MG63 (cell line): ENCODE results near the gene FBN2. TPM values are rescaled to one million over a fixed set of nuclear protein-coding genes. Genes with fewer than 3 reads are reported as not detected.
"Not testable (repeated sequence)": the region's sequence is repeated elsewhere in the genome, so short reads cannot be mapped to it uniquely, and the experiment has no call there.

ENCODE experiments used
- DNase-seq: peaks from one replicate; pipeline ENCODE4 v3.0.0-alpha.2; 2020
- H3K27me3 ChIP-seq: fragments of 250-450 bp; sonication (Bioruptor Pico); 2 replicates; pipeline ENCODE4 v1.5.1; 2020; ENCODE audit warnings: mild to moderate bottlenecking, moderate library complexity
- H3K36me3 ChIP-seq: fragments of 250-450 bp; sonication (Bioruptor Pico); 2 replicates; pipeline ENCODE4 v1.5.1; 2020; ENCODE audit warnings: mild to moderate bottlenecking, moderate library complexity
- H3K4me3 ChIP-seq: fragments of 250-450 bp; sonication (Bioruptor Pico); 2 replicates; pipeline ENCODE4 v1.5.1; 2020; ENCODE audit warnings: mild to moderate bottlenecking, moderate library complexity
- H3K9me3 ChIP-seq: fragments of 250-450 bp; sonication (Bioruptor Pico); 2 replicates; pipeline ENCODE4 v1.5.1; 2020; ENCODE audit warnings: mild to moderate bottlenecking, moderate library complexity
- total RNA-seq: library from RNA; depleted of rRNA; stranded (reverse); fragments of >200 nt; shearing (Covaris generic); gene quantifications from 2 replicates; pipeline ENCODE4 v1.2.3, GENCODE V29; 2014; ENCODE audit warnings: low replicate concordance

Gene FBN2
- total RNA-seq, 1 experiment from 2014 or later, result 8.9 TPM

GRCh38 chr5:128466980-128467379, 71.1 kb downstream of the FBN2 start:
- no peaks in the 10 kb centered on the region for H3K36me3 ChIP-seq
- H3K4me3 ChIP-seq, result no peak overlapping the region
- no peak for DNase-seq

DNA sequence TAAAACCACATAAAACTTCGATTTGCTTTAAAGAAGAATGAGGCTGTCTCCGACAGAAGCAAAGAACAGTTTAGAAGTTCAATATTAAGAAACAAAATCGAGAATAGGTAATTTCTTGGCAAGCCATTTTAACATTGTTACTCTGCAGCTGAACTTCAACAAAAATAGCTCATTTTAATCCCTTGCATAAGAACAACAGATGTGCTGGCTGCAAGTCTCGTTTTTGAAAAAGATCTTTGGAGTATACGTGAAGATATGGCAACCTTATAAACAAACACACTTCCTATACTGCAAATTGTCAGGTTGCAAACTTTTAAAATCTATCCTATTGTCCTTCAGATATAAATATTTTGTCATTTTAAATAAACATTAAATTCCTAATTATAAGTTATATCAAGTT, 71.5 kb downstream of the FBN2 start:
- no peaks in the 10 kb centered on the region for H3K9me3 ChIP-seq
- H3K4me3 ChIP-seq, result no peak overlapping the region
- H3K27me3 ChIP-seq, result no peaks in the 10 kb centered on the region
- no peak for DNase-seq
- no peaks in the 10 kb centered on the region for H3K36me3 ChIP-seq

More at GRCh38 chr5:128466980-128467379, 71.1 kb downstream of the FBN2 start:
- Histone ChIP-seq H3K27me3 (no peaks in the 10 kb centered on the region), H3K9me3 (no peaks in the 10 kb centered on the region)

DNA sequence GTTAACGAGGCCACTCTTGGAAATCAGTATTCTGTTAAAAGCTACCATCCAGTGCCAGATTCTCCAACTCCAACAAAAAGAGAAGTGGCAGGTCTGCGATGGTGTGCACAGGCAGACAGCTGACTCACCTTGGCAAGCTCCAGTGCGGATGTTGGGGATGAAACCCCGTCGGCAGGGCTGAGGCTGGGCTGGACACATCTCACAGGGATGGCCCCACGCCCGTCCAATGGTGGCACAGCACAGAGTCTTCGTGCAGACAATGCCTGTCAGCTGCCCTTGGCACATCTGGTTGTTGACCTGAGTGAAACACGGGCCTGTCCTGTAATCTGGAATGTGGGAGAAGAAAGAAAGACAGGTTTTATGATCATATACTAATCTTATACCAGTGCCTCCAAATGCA, 73.4 kb downstream of the FBN2 start:
- Histone ChIP-seq H3K4me3 (no peak overlapping the region), H3K9me3 (peaks cover 5% of the 10 kb centered on the region), H3K27me3 (no peaks in the 10 kb centered on the region), H3K36me3 (no peaks in the 10 kb centered on the region)
- no peak for DNase-seq

- Histone ChIP-seq H3K36me3 (no peaks in the 10 kb centered on the region), H3K9me3 (peaks cover 5% of the 10 kb centered on the region), H3K27me3 (no peaks in the 10 kb centered on the region), H3K4me3 (no peak overlapping the region)
- DNase-seq, result no peak
Observed at GRCh38 chr5:128462330-128462729, 75.7 kb downstream of the FBN2 start.

DNA sequence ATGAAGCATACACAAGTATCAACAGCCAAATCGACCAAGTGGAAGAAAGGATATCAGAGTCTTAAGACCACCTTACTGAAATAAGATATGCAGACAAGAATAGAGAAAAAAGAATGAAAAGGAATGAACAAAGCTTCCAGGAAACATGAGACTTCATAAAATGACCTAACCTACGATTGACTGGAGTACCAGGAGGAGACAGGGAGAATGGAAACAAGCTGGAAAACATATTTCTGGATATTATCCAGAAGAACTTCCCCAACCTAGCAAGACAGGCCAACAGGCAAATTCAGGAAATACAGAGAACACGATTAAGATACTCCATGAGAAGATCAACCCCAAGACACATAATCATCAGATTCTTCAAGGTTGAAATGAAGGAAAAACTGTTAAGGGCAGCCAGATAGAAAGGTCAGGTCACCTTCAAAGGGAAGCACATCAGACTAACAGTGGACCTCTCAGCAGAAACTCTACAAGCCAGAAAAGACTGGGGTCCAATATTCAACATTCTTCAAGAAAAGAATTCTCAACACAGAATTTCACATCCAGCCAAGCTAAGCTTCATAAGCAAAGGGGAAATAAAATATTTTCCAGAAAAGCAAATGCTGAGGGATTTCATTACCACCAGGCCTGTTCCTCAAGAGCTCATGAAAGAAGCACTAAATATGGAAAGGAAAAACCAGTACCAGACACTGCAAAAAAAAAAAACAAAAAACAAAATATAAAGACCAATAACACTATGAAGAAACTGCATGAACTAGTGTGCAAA, 80.7 kb downstream of the FBN2 start:
- H3K9me3 ChIP-seq, DNase-seq, H3K27me3 ChIP-seq: not testable (repeated sequence)

GRCh38 chr5:128455841-128456361, 82.1 kb downstream of the FBN2 start:
- no peaks in the 10 kb centered on the region for H3K27me3 ChIP-seq
- peaks cover 4% of the 10 kb centered on the region for H3K9me3 ChIP-seq
- no peak overlapping the region for H3K4me3 ChIP-seq
- DNase-seq, result no peak
- H3K36me3 ChIP-seq, result no peaks in the 10 kb centered on the region

More for the DNA sequence above, 80.7 kb downstream of the FBN2 start:
- not testable (repeated sequence) for H3K4me3 ChIP-seq, H3K36me3 ChIP-seq

GRCh38 chr5:128453121-128453520, 84.9 kb downstream of the FBN2 start:
- H3K4me3 ChIP-seq, result no peak overlapping the region
- peaks cover 8% of the 10 kb centered on the region for H3K9me3 ChIP-seq
- no peak for DNase-seq
- no peaks in the 10 kb centered on the region for H3K36me3 ChIP-seq
- H3K27me3 ChIP-seq, result no peaks in the 10 kb centered on the region

DNA sequence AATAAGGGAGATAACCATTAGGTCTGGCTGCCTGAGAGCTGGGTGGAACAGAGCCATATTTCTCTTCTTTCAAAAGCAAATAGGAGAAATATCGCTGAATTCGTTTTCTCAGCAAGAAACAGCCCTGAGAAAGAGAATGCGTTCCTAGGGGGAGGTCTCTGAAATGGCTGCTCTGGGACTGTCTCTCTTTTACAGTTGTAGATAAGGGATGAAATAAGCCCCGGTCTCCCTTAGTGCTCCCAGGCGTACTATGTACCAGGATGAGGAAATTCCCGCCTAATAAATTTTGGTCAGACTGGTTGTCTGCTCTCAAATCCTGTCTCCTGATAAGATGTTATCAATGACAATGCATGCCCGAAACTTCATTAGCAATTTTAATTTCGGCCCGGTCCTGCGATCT, 90.8 kb downstream of the FBN2 start:
- not testable (repeated sequence) for H3K36me3 ChIP-seq, DNase-seq, H3K27me3 ChIP-seq, H3K4me3 ChIP-seq, H3K9me3 ChIP-seq

DNA sequence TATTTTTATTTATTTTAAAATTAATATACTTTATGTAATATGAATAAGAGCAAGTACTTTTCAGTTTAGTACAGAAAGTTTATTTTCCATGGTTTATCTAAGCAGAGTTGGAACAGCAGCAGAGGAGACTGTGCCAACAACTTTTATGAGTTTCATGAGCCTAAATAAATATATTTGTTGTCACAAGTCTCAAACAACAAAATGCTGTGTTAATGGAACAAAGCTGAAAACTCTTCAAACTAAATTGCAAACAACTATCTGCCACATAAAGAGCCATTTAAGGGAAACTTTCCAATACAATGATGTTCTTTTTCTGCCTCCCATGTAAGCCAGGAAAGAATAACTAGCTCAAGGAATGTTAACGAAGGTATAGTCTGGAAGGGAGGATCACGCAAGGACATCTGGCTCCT, 96.1 kb downstream of the FBN2 start:
- no peak overlapping the region for H3K4me3 ChIP-seq
- no peaks in the 10 kb centered on the region for H3K9me3 ChIP-seq
- no peak for DNase-seq
- H3K36me3 ChIP-seq, result no peaks in the 10 kb centered on the region
- H3K27me3 ChIP-seq, result no peaks in the 10 kb centered on the region

GRCh38 chr5:128441165-128441564, 96.9 kb downstream of the FBN2 start:
- DNase-seq, result no peak
- Histone ChIP-seq H3K9me3 (no peaks in the 10 kb centered on the region), H3K27me3 (no peaks in the 10 kb centered on the region), H3K4me3 (no peak overlapping the region), H3K36me3 (no peaks in the 10 kb centered on the region)

GRCh38 chr5:128436749-128437188, 101.3 kb downstream of the FBN2 start:
- H3K36me3 ChIP-seq, result no peaks in the 10 kb centered on the region
- H3K4me3 ChIP-seq, result no peak overlapping the region
- H3K27me3 ChIP-seq, result no peaks in the 10 kb centered on the region
- no peaks in the 10 kb centered on the region for H3K9me3 ChIP-seq
- peak; percentile 56 for DNase-seq

DNA sequence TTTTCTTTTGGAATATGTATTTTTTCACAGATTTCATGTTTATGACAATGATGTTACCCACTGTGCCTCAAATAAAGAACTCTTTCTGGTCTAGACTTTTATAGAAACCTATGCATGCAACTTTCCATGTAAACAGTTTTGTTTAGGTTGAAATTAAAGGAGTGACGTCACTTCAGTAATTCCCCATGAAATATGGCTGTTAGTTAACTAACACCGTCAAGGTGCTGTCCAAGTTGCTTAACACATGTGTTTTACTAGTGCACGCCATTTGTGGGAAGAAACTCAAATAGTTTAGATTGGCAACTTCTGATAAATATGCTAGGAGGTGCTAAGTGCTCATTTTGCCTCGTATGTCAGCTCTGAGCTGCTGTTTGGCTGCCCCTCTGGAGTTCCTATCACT, 102.2 kb downstream of the FBN2 start:
- no peak for DNase-seq
- Histone ChIP-seq H3K4me3 (no peak overlapping the region), H3K9me3 (no peaks in the 10 kb centered on the region), H3K36me3 (no peaks in the 10 kb centered on the region), H3K27me3 (no peaks in the 10 kb centered on the region)

DNA sequence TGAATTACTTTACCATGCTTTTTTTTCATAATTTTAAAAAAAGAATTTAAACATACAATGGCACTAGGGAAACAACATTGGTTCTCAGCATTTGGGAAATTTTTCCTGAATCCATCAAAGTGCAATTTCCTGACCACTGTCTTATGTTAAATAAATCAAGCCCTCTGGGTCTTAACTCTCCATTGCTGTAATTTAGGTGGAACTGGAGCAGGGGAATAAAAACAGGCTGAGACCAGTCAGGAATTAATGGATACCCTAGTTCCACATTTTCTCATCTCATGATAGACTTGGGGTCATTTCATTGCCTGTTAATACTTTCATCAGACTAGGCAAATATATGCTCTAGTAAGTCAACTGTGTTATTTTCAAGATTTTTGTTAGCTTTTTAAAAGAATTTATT, 103.1 kb downstream of the FBN2 start:
- no peak overlapping the region for H3K4me3 ChIP-seq
- no peaks in the 10 kb centered on the region for H3K27me3 ChIP-seq
- no peaks in the 10 kb centered on the region for H3K36me3 ChIP-seq
- no peaks in the 10 kb centered on the region for H3K9me3 ChIP-seq
- no peak for DNase-seq

DNA sequence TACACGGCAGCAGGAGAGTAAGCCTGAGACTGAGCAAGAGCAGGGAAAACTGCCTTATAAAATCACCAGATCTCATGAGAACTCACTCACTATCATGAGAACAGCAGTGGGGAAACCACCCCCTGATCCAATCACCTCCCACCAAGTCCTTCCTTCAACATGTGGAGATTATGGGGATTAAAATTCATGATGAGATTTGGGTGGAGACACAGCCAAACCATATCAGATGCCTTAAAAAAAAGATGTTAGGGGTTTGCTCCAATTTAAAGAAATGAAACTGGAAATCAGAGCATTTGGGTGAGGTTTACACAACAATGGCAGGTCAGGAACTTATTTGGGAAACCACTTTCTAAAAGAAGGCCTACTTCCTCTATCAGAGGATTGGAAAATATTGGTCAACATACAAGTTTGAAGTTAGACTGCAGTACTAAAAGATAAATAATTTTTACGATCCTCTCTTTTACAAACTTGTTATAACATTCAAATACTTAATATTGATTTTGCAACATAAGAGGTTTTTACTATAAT, 105.1 kb downstream of the FBN2 start:
- Histone ChIP-seq H3K27me3 (no peaks in the 10 kb centered on the region), H3K36me3 (no peaks in the 10 kb centered on the region), H3K9me3 (no peaks in the 10 kb centered on the region), H3K4me3 (no peak overlapping the region)
- no peak for DNase-seq

DNA sequence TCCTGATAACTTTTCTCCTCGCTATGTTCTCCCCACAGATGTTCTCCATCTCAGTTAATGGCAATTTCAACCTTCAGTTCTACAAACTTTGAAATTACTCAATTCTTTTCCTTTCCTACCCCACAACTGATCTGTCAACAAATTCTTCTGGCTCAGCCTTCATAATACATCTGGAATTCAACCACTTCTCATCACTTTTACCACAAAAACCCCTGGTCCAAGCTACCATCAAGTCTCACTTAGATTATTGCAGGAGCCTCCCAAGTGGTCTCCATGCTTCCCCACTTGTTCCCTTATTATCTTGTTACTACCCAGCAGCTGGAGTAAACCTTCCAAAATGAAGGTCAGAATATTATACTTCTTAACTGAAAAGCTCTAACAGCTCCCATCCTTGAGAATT, 110.1 kb downstream of the FBN2 start:
- Histone ChIP-seq H3K4me3 (no peak overlapping the region), H3K9me3 (no peaks in the 10 kb centered on the region), H3K27me3 (no peaks in the 10 kb centered on the region; the same call in 1 of the 2 replicates), H3K36me3 (no peaks in the 10 kb centered on the region)
- no peak for DNase-seq

DNA sequence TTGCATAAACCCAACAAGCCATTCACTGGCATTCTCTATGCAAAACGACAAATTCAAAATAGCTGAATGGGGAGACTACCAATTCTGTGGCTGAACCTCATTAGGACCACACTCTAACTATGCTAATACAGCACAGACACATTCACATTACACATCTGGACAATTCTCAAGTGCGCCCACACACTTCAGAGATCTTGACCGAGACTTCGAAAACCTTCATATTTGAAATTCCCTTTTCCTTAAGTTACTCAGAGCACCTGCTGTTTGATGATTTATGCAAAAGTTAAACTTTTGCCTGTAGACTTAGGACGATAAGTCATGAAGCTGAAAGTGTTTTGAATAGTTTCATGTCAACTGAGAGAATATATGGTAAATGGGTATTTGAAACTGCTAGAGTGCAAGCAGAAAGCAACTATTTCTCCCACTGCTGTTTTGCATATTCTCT, 111.9 kb downstream of the FBN2 start:
- Histone ChIP-seq H3K4me3 (no peak overlapping the region), H3K27me3 (no peaks in the 10 kb centered on the region; the same call in 1 of the 2 replicates), H3K36me3 (no peaks in the 10 kb centered on the region), H3K9me3 (no peaks in the 10 kb centered on the region)
- DNase-seq, result no peak

GRCh38 chr5:128424646-128425045, 113.4 kb downstream of the FBN2 start:
- H3K27me3 ChIP-seq, result no peaks in the 10 kb centered on the region; the same call in 1 of the 2 replicates
- no peak for DNase-seq
- H3K9me3 ChIP-seq, result no peaks in the 10 kb centered on the region
- H3K4me3 ChIP-seq, result no peak overlapping the region
- H3K36me3 ChIP-seq, result no peaks in the 10 kb centered on the region

DNA sequence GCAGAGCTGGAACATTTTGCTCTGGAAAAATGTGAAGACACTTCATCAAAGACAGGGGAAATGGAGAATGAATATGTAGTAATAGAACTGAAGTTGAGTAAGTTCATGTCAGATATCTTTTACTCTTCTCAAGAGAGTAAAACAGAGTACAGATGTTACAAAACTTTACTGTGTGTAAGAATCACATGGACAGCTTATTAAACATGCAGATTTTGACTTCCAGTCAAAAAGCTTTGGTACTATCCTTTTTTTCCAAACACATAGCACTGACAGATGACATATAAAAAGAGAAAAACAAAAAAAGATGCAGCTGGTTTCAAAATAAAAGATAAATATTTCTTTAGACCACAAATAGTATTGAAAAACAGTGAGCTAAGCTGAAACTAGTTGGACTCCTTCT, 115.4 kb downstream of the FBN2 start:
- H3K4me3 ChIP-seq, result no peak overlapping the region
- no peaks in the 10 kb centered on the region for H3K36me3 ChIP-seq
- H3K27me3 ChIP-seq, result no peaks in the 10 kb centered on the region; the same call in 1 of the 2 replicates
- no peak for DNase-seq
- H3K9me3 ChIP-seq, result no peaks in the 10 kb centered on the region
